GM18858 (cell line): ENCODE data around the gene MRPL12.

Source experiments
- ATAC-seq: cut with Tn5 transposase; IDR thresholded peaks from one replicate; pipeline ENCODE4 v1.9.1; 2021; ENCODE audit not compliant: unreplicated experiment

Gene MRPL12

GRCh38 chr17:81715107-81715871 lies 12.1 kb downstream of the MRPL12 start:
- no peak for ATAC-seq

GRCh38 chr17:81715872-81716673 lies 12.9 kb downstream of the MRPL12 start:
- ATAC-seq: no peak

GRCh38 chr17:81716674-81716996 lies 13.5 kb downstream of the MRPL12 start:
- ATAC-seq: no peak

- ATAC-seq: no peak
Measured at GRCh38 chr17:81717049-81717765, 14.0 kb downstream of the MRPL12 start.

GRCh38 chr17:81717766-81718089 lies 14.6 kb downstream of the MRPL12 start:
- ATAC-seq: no peak

- ATAC-seq: no peak
Measured at GRCh38 chr17:81719410-81720266, 16.5 kb downstream of the MRPL12 start.

- no peak for ATAC-seq
Measured at GRCh38 chr17:81720267-81721071, 17.3 kb downstream of the MRPL12 start.

GRCh38 chr17:81722184-81723120 lies 19.3 kb downstream of the MRPL12 start:
- no peak for ATAC-seq

GRCh38 chr17:81723651-81724209 lies 20.6 kb downstream of the MRPL12 start:
- no peak for ATAC-seq

- ATAC-seq: no peak
Measured at GRCh38 chr17:81725439-81725838, 22.3 kb downstream of the MRPL12 start.

- ATAC-seq: no peak
Measured at GRCh38 chr17:81726004-81726403, 22.8 kb downstream of the MRPL12 start.

- ATAC-seq: no peak
Measured at GRCh38 chr17:81727324-81728031, 24.3 kb downstream of the MRPL12 start.

GRCh38 chr17:81733507-81734404 lies 30.6 kb downstream of the MRPL12 start:
- no peak for ATAC-seq

GRCh38 chr17:81734405-81735263 lies 31.5 kb downstream of the MRPL12 start:
- no peak for ATAC-seq

- no peak for ATAC-seq
Measured at GRCh38 chr17:81735264-81736102, 32.3 kb downstream of the MRPL12 start.
